Measurements from ENCODE around the gene PTGES3L.
"Not testable (repeated sequence)": the region's sequence is repeated elsewhere in the genome, so short reads cannot be mapped to it uniquely, and the experiment has no call there.

PTGES3L gene

DNA sequence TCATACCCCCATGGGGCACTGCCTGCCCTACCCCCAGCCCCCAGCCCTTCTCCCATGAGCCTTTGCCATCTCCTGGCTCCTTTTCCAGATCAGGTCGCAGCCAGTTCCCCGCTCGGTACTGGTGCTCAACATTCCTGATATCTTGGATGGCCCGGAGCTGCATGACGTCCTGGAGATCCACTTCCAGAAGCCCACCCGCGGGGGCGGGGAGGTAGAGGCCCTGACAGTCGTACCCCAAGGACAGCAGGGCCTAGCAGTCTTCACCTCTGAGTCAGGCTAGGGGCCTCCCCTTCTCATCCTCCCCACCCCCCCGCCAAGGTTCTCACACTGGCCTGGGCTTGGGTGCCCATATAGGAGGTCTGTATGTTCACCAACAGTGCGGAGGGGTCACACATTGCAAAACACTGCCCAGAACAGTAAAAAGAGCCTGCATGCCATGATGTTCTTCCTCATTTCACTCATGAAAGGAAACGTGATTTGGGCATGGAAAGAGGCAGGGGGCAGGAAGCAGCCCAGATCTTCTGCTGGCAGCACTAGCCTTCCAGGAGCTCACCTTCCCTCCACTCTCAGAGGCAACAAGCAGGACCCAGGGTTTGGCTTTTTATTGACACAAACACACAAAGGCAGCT is 34.3 kb upstream of the PTGES3L start:
- no peak for DNase-seq (ENCODE audit: low spot score)

GRCh38 chr17:43013296-43013695 is 33.4 kb upstream of the PTGES3L start:
- no peak for DNase-seq (ENCODE audit: low spot score)

DNA sequence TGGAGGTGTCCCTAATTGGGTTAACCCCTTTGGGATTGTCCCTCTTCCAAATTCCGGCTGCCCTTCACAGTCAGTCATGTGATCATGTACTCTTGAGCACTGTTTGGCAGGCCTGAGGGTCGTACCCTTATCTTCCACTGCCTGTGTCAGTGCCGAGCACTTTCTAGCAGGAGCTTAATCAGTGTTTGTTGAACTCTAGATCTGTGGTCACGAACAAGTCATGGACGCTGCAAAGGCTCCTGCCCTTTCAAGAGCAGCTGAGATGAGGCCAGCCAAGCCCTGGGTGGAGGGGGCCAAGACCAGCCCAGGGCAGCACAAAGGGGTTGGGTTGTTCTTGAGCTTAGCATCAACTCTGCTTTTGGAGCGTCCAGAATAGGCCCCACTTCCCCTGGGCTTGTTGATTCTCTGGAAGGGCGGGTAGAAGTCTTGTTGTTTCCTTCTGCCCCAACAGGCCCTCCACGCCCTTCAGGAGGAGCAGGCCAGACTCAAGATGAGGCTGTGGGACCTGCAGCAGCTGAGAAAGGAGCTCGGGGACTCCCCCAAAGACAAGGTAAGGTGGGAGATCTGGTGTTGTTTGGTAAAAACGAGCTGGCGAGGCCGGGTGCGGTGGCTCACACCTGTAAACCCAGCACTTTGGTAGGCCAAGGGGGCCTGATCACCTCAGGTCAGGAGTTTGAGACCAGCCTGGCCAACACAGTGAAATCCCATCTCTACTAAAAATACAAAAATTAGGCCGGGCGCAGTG is 32.0 kb upstream of the PTGES3L start:
- no peak for DNase-seq (ENCODE audit: low spot score)

DNA sequence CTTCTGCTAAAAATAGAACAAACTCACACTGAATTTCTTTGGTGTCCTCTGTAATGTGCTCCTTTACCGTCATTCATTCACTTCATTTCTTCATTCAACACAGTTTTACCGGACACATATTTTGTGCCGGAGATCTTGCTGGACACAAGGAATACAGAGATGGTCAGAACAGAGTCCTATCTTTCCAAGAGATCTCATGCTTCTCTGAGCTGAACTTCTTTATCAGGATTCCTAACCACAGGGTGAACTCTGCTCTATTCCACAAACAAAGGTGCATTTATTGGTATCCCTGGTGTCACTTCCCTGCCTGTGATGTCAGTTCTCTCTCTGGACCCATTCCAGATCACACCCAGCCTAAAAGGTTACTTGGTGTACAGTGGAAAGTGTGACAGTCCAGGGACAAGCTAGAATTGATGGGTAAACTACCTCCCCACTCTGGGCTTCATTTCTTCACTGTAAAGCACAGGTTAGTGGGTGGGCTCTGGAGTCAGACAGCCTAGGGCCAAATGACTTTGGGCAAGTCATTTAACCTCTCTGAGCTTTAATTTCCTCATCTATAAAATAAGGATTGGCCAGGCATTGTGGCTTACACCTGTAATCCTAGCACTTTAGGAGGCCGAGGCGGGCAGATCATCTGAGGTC is 30.9 kb upstream of the PTGES3L start:
- no peak for DNase-seq (ENCODE audit: low spot score)

GRCh38 chr17:43006639-43007551 is 27.0 kb upstream of the PTGES3L start, which contains the start of gene IFI35:
Gene IFI35, plus strand, starts transcription at chr17:43006784. Its CDS starts 164 bp downstream, at chr17:43006948.
- peak; percentile 82 for DNase-seq (ENCODE audit: low spot score)

- DNase-seq (ENCODE audit: low spot score): no peak
Observed at GRCh38 chr17:43003542-43004172, 23.8 kb upstream of the PTGES3L start.

- not testable (repeated sequence) for DNase-seq (ENCODE audit: low spot score)
Observed at GRCh38 chr17:43000894-43001293, 21.0 kb upstream of the PTGES3L start.

DNA sequence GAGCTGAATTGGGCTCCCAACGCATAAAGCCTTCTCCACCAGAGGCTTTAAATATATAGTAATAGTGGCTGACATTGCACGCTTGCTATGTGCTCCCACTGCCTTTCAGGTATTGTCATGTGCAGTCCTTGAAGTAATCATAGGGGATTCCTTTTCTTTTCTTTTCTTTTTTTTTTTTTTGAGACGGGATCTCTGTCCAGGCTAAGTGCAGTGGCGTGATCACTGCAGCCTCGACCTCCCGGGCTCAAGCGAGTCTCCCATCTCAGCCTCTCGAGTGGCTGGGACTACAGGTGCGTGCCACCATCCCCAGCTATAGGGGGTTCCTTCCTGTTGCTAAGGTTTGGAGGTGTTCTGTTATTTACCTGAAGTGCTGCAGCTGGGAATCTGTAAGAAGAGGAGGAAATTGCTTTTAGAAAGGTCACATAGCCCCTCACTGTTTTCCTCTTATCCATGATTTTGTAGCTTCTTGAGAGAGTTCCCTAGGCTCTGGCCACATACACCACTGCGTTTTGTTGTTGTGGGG is 19.2 kb upstream of the PTGES3L start:
- DNase-seq (ENCODE audit: low spot score): no peak

GRCh38 chr17:42997984-42998938 is 18.4 kb upstream of the PTGES3L start, which contains the start of gene RPL27:
Gene RPL27, plus strand, starts transcription at chr17:42998419. Its CDS starts 332 bp downstream, at chr17:42998751.
- peak; percentile 99 for DNase-seq (ENCODE audit: low spot score)

DNA sequence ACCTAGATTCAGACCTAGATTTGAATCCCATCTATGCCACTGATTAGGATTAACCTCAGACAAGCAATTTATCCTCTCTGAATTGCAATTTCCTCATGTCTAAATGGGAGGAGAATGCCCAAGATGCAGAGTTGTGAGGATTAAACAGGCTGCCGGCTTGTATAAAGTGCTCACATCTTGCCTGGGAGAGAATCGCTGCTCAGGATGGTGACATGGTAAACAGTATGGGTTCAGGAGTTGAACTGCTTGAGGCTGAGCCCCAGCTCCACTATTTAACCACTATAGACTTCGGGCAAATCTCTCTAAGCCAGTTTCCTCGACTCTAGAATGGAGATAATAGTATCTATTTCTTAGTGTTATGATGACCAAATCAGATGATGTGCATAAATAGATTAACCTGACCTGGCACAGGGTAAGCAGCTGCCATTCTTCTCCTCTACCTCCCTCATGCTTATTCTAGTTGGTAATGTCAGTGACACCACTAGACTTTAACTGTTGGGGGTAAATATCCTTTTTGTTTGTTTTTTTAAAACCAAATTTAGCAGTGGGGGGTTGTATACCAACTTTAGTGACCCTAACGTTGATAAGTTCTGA is 17.6 kb upstream of the PTGES3L start:
- DNase-seq (ENCODE audit: low spot score): no peak

- not testable (repeated sequence) for DNase-seq (ENCODE audit: low spot score)
Observed at GRCh38 chr17:42993913-42994312, 14.0 kb upstream of the PTGES3L start.

DNA sequence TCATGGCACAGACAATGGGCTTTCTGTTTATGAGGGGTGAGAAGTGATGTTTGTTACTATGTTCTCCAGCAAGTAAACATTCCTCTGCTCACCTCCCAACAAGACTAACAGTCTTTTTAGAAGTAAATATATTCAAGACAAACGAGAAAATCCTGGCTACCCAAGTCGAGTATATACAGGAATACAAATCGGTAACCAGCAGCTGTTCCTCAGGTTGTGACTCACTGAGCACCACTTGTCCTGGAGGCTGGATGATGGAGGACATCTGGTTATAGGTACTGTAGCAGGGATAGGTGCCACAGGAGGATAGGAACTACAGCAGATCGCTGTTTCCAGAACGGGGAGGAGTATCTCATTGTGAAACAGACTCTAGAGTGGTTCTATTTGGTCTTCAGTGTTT is 13.0 kb upstream of the PTGES3L start:
- DNase-seq (ENCODE audit: low spot score): no peak

DNA sequence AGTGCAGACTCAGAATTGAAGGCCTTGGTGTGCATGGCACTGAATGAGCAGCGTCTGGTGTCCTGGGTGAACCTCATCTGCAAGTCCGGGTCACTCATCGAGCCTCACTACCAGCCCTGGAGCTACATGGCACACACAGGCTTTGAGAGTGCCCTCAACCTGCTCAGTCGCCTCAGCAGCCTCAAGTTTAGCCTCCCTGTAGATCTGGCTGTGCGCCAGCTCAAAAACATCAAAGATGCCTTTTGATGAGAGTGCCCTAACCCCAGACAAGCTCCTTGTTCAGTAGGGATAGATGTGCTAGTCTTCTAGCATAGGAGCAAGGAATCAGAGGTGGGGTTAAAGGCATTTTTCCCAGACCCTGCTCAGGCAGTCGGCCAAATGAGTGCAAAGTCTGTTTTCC is 11.6 kb upstream of the PTGES3L start:
- DNase-seq (ENCODE audit: low spot score): no peak

DNA sequence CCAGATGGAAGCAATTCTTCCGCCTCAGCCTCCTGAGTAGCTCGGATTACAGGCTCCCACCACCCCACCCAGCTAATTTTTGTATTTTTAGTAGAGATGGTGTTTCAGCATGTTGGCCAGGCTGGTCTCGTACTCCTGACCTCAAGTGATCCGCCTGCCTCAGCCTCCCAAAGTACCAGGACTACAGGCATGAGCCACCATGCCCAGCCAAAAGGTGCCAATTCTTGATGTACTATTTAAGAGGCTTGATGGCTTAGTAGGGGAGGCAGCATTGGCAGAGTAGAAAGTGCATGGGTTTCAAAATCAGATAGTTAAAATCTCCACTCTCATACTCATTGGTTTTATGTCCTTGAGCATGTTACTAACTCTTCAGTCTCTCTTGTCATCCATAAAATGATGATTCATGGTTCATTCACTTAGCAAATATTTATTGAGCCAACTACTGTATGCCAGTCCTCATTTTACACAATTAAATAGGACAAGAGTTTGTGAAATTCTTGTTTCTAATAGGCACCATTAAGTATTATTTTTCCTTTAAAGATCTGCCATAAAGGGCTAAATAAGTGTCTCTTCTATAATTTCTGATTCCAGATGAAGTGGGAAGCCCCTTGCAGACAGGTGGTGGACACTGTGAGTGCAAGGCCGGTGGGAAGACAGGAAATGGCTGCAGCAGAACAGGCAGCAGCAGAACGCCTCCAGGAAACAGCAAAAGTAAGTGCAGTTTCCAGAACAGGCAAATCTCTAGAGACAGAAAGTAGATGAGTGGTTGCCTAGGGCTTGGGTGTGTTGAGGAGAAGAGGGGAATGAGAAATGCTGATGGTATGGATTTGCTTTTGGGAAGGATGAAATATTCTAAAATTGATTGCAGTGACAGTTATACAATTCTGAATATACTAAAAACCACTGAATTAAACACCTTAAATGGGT is 10.1 kb upstream of the PTGES3L start:
- DNase-seq (ENCODE audit: low spot score): no peak

DNA sequence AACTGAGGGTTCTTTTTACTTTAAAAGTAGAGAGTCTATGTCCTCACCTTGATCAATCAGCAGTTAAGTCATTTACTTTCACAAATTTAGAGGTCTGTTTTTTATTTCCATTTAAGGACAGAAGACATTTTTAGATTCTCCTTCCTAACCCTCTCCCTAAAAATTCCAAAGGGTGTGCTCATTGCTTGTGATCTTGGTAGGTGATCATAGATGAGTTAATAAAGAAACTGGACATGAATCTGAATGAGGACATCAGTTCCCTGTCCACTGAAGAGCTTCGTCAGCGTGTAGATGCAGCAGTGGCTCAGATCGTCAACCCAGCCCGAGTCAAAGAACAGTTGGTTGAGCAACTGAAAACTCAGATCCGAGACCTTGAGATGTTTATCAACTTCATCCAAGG is 9.3 kb upstream of the PTGES3L start:
- DNase-seq (ENCODE audit: low spot score): no peak

DNA sequence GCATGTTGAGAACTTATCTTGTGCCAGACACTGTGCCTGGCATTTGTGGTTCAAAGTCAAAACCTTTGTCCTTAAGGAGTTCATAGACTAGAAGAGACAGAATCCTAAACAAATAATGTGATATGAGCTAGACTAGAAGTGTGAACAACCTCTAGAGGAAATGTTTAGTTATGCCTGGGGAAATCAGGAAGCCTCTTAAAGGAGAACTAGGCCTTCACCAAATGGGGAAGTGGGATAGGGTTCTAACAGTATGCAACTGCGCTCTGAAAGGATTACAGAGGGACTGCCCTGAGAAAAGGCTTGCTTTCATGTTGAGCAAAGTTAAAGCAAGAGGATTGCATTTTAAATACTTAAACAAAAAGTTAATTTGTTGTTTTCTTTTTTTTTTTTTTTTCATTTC is 5.3 kb upstream of the PTGES3L start:
- no peak for DNase-seq (ENCODE audit: low spot score)

GRCh38 chr17:42982266-42982665 is 2.4 kb upstream of the PTGES3L start:
- no peak for DNase-seq (ENCODE audit: low spot score)

GRCh38 chr17:42980766-42981397 is 1.0 kb upstream of the PTGES3L start:
- DNase-seq (ENCODE audit: low spot score): peak; percentile 54
